NCI-H2171 (cell line): ENCODE data around the gene HEBP2.

Source experiments
- DNase-seq: peaks from one replicate; lab custom pipeline; 2025; lab: John Stamatoyannopoulos, UW

Gene HEBP2

GRCh38 chr6:138454981-138455706, 51.1 kb downstream of the HEBP2 start:
- DNase-seq: no peak

DNA sequence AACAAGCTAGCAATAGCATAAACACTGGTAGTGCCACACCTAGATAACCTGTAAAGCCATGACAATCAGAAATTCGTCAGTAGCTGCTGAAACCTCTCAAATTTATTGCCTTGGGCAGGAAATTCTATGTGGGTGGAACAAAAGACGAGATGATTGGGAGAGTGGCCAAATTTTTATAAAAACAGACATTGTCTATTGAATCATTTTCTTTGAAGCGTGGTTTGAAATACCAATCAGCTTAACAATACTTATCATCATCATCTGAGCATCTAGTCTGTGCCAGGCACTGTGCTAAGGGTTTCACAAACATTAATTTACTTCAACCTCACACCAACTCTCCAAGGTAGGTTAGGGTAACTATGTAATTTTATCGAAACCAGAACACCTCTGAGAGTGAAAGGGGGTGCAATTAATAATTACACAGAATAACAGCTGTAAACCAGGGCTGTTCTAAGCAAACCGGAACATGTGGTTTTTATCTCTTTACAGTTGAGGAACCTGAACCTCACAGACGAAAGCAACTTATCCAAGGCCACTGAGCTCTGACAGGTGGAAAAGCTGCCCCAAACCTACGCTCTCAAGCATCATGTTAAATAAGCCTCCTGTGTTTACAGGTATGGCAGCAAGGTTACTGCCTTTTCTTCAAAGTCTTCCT, 51.9 kb downstream of the HEBP2 start:
- DNase-seq: no peak

- DNase-seq: no peak
Observed at GRCh38 chr6:138456401-138456790, 52.4 kb downstream of the HEBP2 start.

DNA sequence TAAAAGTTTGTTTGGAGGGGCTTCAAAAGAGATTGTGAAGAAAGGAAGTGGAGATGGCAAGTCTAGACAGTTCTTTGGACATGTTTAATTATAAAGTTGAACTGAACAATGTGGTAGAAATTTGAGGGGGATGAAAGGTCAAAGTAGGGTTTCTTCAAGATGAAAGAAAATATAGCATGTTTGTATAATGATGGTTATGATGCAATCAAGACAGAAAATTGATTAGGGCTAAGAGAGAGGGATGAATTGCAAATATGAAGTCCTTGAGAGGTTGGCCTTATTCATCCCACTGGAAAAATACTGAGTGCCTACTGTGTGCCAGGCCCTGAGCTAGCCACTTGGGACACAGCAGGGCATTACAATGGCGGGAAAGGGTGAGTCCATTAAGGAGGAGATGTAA, 57.6 kb downstream of the HEBP2 start:
- no peak for DNase-seq

DNA sequence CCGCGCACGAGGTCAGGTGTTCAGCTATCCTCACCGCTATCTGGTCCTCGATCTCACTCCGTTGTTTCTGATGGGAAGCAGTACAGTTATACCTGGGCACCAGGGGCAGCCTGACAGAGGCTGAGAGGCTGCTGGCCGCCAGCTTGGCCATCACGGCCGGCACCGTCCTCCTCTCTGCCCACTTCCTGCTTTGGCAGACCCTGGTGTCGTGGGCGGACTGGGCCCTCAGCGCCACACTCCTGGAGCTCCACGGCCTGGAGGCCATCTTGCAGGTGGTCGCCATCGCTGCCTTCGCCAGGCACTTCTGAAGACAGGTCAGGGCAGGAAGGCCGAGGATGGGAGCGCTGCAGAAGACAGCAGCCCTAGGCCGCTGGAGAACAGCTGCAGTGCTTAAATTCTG, 60.1 kb downstream of the HEBP2 start:
- DNase-seq: no peak

GRCh38 chr6:138465007-138465645, 61.1 kb downstream of the HEBP2 start:
- no peak for DNase-seq

DNA sequence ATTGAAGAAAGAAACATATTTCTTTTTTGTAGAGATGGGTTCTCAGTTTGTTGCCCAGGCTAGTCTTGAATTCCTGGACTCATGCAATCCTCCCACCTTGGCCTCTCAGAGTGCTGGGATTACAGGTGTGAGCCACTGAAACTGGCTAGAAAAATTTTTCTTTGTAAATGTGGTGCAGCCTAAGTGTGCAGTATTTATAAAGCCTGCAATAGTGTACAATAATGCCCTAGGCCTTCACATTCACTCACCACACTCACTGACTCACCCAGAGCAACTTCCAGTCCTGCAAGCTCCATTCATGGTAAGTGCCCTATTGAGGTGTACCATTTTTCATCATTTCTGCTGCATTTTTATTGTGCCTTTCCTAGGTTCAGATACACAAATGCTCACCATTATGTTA, 63.9 kb downstream of the HEBP2 start:
- DNase-seq: no peak

DNA sequence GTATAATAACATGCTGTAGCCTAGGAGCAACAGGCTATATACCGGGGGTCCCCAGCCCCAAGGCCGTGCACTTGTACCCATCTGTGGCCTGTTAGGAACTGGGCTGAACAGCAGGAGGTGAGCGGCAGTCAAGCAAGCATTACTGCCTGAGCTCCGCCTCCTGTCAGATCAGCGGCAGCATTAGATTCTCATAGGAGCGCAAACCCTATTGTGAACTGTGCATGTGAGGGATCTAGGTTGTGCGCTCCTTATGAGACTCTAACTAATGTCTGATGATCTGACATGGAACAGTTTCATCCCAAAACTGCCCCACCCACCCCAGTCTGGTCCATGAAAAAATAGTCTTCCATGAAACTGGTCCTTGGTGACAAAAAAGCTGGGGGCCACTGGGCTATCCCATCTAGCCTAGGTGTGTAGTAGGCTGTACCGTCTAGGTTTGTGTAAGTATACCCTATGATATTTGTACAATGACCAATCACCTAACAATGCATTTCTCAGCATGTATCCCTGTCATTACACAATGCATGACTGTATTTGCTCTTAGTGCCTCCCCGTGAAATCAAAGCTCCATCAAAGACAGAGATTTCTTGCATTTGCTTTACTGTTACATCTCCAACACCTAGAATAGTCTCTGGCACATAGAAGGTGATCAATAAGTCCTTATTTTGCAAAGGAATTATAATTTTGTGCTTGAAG, 64.4 kb downstream of the HEBP2 start:
- DNase-seq: no peak
